ENCODE measurements around the gene ISCA2.

ISCA2 gene

DNA sequence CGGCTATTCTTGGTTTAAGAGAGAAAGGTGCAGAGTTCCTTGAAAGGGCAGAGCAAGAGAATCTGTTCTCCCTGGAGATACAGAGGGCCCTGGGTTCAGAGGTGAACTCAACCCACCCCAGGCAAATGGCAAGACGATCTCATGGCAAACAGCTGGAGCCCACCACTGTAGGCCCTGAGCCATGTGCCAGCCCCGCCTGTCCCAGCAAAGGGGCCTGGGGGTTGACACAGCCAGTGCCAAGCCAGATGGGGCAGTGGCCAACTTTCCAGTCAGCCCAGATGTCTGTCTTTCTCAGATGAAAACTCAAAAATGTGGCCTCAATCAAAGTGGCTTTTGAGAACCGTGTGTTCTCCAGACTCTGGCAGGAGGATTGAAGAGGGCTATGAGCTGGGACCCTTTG lies 51.8 kb downstream of the ISCA2 start:
- Histone ChIP-seq H3K9me3 (ENCODE audit: insufficient read depth, low read length) (no peaks in the 10 kb centered on the region), H3K27ac (ENCODE audit: low read length) (no peak overlapping the region), H3K9ac (ENCODE audit: low read length) (no peak overlapping the region), H3K4me2 (ENCODE audit: low read length) (no peak overlapping the region), H2AFZ (ENCODE audit: low read depth, low read length) (no peak overlapping the region), H4K20me1 (ENCODE audit: insufficient read depth, low read length) (no peaks in the 10 kb centered on the region), H3K79me2 (ENCODE audit: low read length) (no peaks in the 10 kb centered on the region), H3K36me3 (replicated peaks; ENCODE audit: low read depth, low read length) (no peaks in the 10 kb centered on the region), H3K4me3 (ENCODE audit: low read length) (no peak overlapping the region), H3K4me1 (ENCODE audit: low read length) (no peaks in the 10 kb centered on the region), H3K27me3 (ENCODE audit: low read depth, low read length) (peaks cover 36% of the 10 kb centered on the region)
- TF ChIP-seq, protein P1, sequence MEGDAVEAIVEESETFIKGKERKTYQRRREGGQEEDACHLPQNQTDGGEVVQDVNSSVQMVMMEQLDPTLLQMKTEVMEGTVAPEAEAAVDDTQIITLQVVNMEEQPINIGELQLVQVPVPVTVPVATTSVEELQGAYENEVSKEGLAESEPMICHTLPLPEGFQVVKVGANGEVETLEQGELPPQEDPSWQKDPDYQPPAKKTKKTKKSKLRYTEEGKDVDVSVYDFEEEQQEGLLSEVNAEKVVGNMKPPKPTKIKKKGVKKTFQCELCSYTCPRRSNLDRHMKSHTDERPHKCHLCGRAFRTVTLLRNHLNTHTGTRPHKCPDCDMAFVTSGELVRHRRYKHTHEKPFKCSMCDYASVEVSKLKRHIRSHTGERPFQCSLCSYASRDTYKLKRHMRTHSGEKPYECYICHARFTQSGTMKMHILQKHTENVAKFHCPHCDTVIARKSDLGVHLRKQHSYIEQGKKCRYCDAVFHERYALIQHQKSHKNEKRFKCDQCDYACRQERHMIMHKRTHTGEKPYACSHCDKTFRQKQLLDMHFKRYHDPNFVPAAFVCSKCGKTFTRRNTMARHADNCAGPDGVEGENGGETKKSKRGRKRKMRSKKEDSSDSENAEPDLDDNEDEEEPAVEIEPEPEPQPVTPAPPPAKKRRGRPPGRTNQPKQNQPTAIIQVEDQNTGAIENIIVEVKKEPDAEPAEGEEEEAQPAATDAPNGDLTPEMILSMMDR (IDR thresholded peaks at IDR 0.05; ENCODE audit: low read depth, low read length), result no peak
- TF ChIP-seq EZH2phosphoT487 (IDR thresholded peaks at IDR 0.05; ENCODE audit: low read depth), result no peak

DNA sequence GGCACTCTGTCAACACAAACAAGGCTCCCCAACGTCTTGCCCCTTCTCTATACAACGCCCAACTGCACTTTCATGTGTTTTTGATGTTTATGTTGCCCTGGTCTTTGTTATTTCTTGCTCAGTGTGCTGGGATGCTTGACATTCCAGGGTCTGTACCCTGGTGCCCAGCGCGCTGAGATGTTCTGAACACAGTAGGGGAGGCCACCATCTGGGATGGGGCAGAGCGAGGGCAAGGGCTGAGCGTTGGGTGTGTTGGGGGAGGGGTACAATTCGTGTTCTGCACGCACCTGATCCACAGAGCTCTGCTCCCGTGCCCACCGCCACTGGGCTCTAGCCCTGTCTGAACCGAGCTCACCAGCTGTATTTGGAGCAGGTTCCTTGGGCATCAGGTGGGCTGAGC lies 52.9 kb downstream of the ISCA2 start:
- H3K4me2 ChIP-seq (ENCODE audit: low read length), result no peak overlapping the region
- H3K4me1 ChIP-seq (ENCODE audit: low read length), result no peaks in the 10 kb centered on the region
- H3K36me3 ChIP-seq (replicated peaks; ENCODE audit: low read depth, low read length), result no peaks in the 10 kb centered on the region
- peaks cover 36% of the 10 kb centered on the region for H3K27me3 ChIP-seq (ENCODE audit: low read depth, low read length)
- H3K9me3 ChIP-seq (ENCODE audit: insufficient read depth, low read length), result no peaks in the 10 kb centered on the region
- no peaks in the 10 kb centered on the region for H3K79me2 ChIP-seq (ENCODE audit: low read length)
- no peak overlapping the region for H3K27ac ChIP-seq (ENCODE audit: low read length)
- no peaks in the 10 kb centered on the region for H4K20me1 ChIP-seq (ENCODE audit: insufficient read depth, low read length)
- H3K4me3 ChIP-seq (ENCODE audit: low read length), result no peak overlapping the region
- TF ChIP-seq, protein P1 (IDR thresholded peaks at IDR 0.05; ENCODE audit: low read depth, low read length), result no peak
- TF ChIP-seq EZH2phosphoT487 (IDR thresholded peaks at IDR 0.05; ENCODE audit: low read depth), result no peak
- H3K9ac ChIP-seq (ENCODE audit: low read length), result no peak overlapping the region
- H2AFZ ChIP-seq (ENCODE audit: low read depth, low read length), result no peak overlapping the region

Data from OCI-LY3 (cell line).